ENCODE results near the gene KCND3. TPM values are rescaled to one million over a fixed set of nuclear protein-coding genes. Genes with fewer than 3 reads are reported as not detected.

KCND3 gene
- total RNA-seq, 4 donors from 2014 or later = 0.35 to 4.1 (median 0.90) TPM

DNA sequence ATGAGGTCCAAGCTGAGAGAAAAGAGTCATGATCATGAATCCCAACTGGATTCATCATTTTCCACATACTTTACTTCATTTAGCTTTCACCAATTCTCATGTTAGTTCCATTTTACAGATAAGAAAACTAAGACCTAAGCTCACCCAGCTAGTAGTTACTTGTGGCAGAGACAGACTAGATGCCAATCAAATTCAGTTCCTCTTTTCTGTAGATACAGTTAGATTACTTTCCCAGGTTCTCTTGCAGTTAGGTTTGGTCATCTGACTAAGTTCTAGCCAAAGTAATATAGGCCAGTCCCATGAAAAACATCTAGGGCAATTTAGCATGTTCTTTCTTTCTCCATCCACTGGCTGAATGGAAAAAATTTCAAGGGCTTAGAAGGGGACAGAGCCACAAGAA is 8.9 kb upstream of the KCND3 start:
- Histone ChIP-seq H3K36me3 (no peaks in the 10 kb centered on the region), H3K4me3 (no peak overlapping the region), H3K9me3 (no peaks in the 10 kb centered on the region), H3K27ac (no peak overlapping the region), H3K4me1 (no peaks in the 10 kb centered on the region), H3K27me3 (no peaks in the 10 kb centered on the region)
- no peak for DNase-seq
- no peak for TF ChIP-seq CTCF (IDR thresholded peaks at IDR 0.05)

GRCh38 chr1:111992476-111992875 is 3.0 kb upstream of the KCND3 start:
- no peaks in the 10 kb centered on the region for H3K27me3 ChIP-seq
- H3K36me3 ChIP-seq = no peaks in the 10 kb centered on the region
- H3K9me3 ChIP-seq = no peaks in the 10 kb centered on the region
- H3K4me1 ChIP-seq = peaks cover 0 to 25% (median 0%) of the 10 kb centered on the region in 4 donors
- peak overlapping the region in 1 of 4 donors; percentile 31 for H3K27ac ChIP-seq
- TF ChIP-seq CTCF (IDR thresholded peaks at IDR 0.05) = no peak
- no peak for TF ChIP-seq POLR2A (IDR thresholded peaks at IDR 0.05)
- no peak overlapping the region for H3K4me3 ChIP-seq
- DNase-seq = no peak

DNA sequence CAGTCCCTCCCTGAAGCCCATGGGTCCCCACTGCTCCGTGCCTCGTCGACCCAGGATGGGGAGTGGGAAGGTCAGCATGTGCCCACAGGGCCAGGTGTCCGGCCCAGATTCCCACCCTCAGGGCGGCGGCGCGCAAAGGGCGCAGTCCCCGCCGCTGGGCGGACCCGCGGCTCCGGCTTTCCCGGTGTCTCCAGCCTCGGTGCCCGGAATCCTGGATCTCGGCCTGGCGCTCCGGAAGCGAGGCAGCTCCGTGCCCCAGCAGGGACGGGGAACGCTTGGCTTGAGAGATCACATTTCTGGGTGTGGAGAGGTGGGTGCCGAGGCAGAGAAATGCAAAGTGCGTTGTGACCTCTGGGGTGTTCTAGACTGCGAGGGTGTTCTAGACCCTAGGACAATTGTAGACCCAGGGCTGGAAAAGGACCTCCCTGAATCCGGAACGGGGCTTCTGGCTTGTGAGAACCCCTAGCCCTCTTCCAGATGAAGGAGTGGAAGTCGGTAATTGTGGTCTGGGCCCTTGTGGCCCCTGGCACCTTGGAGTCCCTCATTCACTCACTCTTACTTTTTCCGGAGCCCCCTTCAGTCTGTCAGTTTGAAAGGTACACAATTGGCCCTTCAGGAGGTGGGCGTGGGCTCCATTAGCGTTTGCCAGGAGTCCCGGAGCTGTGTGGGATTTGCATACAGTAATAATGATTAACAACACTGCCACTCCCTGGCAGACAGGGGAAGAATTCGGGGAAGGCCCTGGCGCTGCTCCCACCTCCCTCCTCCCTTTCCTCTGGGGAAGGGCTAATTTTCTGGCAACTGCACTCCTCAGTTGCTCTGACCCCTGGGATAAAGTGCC is 1.6 kb upstream of the KCND3 start:
- H3K36me3 ChIP-seq = no peaks in the 10 kb centered on the region
- H3K9me3 ChIP-seq = no peaks in the 10 kb centered on the region
- peak overlapping the region; percentile 20 to 62 (median 52) for H3K4me3 ChIP-seq
- H3K27ac ChIP-seq = peak overlapping the region in 3 of 4 donors; percentile 17 to 65 (median 49)
- H3K4me1 ChIP-seq = peaks cover 0 to 25% (median 0%) of the 10 kb centered on the region in 4 donors
- peak in 2 of 3 donors; percentile 47 to 57 for DNase-seq
- H3K27me3 ChIP-seq = no peaks in the 10 kb centered on the region
- TF ChIP-seq CTCF (IDR thresholded peaks at IDR 0.05) = peak in 2 of 6 experiments; percentile 3 to 7
- no peak for TF ChIP-seq POLR2A (IDR thresholded peaks at IDR 0.05)

- H3K4me1 ChIP-seq = peaks cover 0 to 25% (median 0%) of the 10 kb centered on the region in 4 donors
- peak in 2 of 3 donors; percentile 46 to 54 for DNase-seq
- TF ChIP-seq POLR2A (IDR thresholded peaks at IDR 0.05) = no peak
- no peak for TF ChIP-seq CTCF (IDR thresholded peaks at IDR 0.05)
- H3K27me3 ChIP-seq = no peaks in the 10 kb centered on the region
- no peaks in the 10 kb centered on the region for H3K9me3 ChIP-seq
- H3K4me3 ChIP-seq = peak overlapping the region; percentile 20 to 62 (median 52)
- peak overlapping the region in 3 of 4 donors; percentile 25 to 65 (median 49) for H3K27ac ChIP-seq
- no peaks in the 10 kb centered on the region for H3K36me3 ChIP-seq
These were observed 784 bp upstream of the KCND3 start for GRCh38 chr1:111990026-111990877.

DNA sequence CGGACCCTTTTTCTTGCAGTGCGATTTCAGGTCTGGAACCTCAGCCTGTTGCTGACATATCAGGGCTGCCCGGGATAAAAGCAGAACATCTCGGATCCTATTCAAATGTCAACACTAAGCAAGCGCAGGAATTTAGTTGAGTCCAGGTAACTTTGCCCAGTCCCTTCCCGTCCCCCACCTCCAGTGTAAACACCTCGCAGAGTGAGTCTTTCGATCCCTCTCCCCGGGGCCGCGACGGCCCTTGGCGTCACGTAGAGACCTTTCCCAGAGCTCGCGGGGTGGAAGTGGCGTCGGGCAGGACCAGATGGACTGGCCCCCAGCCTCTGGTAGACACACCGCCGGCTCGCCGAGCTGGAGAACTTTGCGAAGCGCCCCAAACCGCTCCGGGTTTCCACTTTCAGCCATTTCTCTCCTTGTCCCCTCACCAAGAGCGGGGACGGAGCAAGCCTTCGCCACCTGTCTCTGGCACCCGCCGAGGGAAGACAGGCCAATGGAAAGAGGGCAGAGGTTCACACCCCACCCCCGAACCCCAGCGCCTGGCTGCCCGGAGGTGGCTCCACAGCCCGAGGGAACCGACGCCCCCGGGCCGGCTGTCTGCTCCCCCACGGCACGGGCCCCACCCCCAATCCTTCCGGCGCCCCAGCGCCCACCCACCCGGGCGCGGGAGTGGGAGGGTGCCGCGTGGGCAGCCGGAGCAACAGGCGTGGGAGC is 570 bp downstream of the KCND3 start:
- peak overlapping the region; percentile 27 to 62 (median 52) for H3K4me3 ChIP-seq
- no peaks in the 10 kb centered on the region for H3K36me3 ChIP-seq
- H3K27ac ChIP-seq = peak overlapping the region in 1 of 4 donors; percentile 49
- DNase-seq = no peak
- H3K4me1 ChIP-seq = peaks cover 0 to 25% (median 0%) of the 10 kb centered on the region in 4 donors
- TF ChIP-seq POLR2A (IDR thresholded peaks at IDR 0.05) = no peak
- no peak for TF ChIP-seq CTCF (IDR thresholded peaks at IDR 0.05)
- H3K27me3 ChIP-seq = no peaks in the 10 kb centered on the region
- no peaks in the 10 kb centered on the region for H3K9me3 ChIP-seq

Data from Peyer's patch (tissue), 4 donors.